Stimulated activated memory B cell treated with anti-CD40 and anti-IgM and Interleukin-4, amounts not matched to agents 10 μg/mL and 1 μg/mL and 100 μg/mL, for 72 hours (primary cell): Measurements from ENCODE around the gene TM4SF4.

Experiments used
- ATAC-seq: fragments of 150-1000 bp; cut with Tn5 transposase; 2 replicates; pipeline ENCODE4 v1.10.0; 2021
- H3K27ac Mint-ChIP-seq: one replicate; pipeline ENCODE4 v1.8.0; 2022; ENCODE audit warnings: mild to moderate bottlenecking, mixed read lengths
- H3K27me3 Mint-ChIP-seq: one replicate; pipeline ENCODE4 v1.8.0; 2022; ENCODE audit warnings: mixed read lengths
- H3K36me3 Mint-ChIP-seq: one replicate; pipeline ENCODE4 v1.8.0; 2022; ENCODE audit warnings: mixed read lengths
- H3K4me1 Mint-ChIP-seq: one replicate; pipeline ENCODE4 v1.8.0; 2022; ENCODE audit warnings: mixed read lengths
- H3K4me3 Mint-ChIP-seq: one replicate; pipeline ENCODE4 v1.8.0; 2022; ENCODE audit warnings: mild to moderate bottlenecking, moderate library complexity, mixed read lengths
- H3K9me3 Mint-ChIP-seq: one replicate; pipeline ENCODE4 v1.8.0; 2022; ENCODE audit warnings: mixed read lengths

The TM4SF4 gene

DNA sequence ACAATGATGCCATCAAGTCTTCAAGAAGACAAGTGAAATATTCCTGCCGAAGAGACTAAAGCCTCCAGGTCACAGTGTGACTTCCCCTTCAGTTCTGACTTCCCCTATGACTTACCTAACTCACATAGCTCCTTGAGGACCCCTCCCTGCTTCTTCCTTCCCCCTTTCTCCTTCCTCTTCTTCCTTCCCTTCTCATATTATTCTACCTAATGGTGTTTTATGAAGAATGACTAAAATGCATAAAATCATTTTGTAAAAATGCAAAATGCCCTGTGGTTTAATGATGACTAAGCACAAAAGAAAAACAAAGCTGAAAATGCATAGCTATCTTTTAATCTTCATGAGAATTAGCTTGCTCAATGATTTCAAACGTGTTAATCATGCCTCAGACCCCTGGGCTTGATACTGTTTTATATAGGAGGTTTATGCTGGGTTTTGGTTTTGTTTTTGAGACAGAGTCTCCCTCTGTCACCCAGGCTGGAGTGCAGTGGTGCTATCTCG is 26.1 kb upstream of the TM4SF4 start:
- no peaks in the 10 kb centered on the region for H3K36me3 Mint-ChIP-seq
- H3K4me1 Mint-ChIP-seq: peaks cover 12% of the 10 kb centered on the region
- H3K4me3 Mint-ChIP-seq: no peak overlapping the region
- no peak overlapping the region for H3K27ac Mint-ChIP-seq
- peaks cover 16% of the 10 kb centered on the region for H3K9me3 Mint-ChIP-seq
- peak; percentile 50 for ATAC-seq
- no peaks in the 10 kb centered on the region for H3K27me3 Mint-ChIP-seq

GRCh38 chr3:149449182-149449581 is 25.3 kb upstream of the TM4SF4 start:
- peaks cover 16% of the 10 kb centered on the region for H3K9me3 Mint-ChIP-seq
- no peak for ATAC-seq
- H3K36me3 Mint-ChIP-seq: no peaks in the 10 kb centered on the region
- H3K4me3 Mint-ChIP-seq: no peak overlapping the region
- H3K27ac Mint-ChIP-seq: no peak overlapping the region
- H3K4me1 Mint-ChIP-seq: peaks cover 12% of the 10 kb centered on the region
- no peaks in the 10 kb centered on the region for H3K27me3 Mint-ChIP-seq

- Mint-ChIP-seq H3K27me3 (no peaks in the 10 kb centered on the region), H3K4me3 (no peak overlapping the region), H3K27ac (no peak overlapping the region), H3K9me3 (peaks cover 16% of the 10 kb centered on the region), H3K36me3 (no peaks in the 10 kb centered on the region), H3K4me1 (peaks cover 12% of the 10 kb centered on the region)
- no peak for ATAC-seq
Observed at GRCh38 chr3:149449799-149450198, 24.7 kb upstream of the TM4SF4 start.

DNA sequence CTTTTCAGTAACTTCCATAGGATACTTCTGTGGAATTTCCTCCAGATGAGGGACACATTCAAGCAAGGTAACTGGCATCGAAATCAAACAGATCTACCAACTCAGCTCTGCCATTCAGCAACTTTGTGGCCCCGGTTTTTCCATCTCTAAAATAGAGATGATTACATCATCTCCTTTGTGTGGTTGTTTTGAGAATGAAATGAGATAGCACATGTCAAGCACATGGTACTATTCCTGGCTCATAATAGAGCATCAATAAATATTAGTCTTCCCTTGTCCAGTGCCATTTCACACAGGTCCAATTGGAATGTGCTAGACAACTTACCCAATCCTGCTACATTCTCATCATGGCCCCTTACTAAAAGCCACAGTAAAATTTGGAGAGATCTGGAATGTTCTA is 24.2 kb upstream of the TM4SF4 start:
- H3K9me3 Mint-ChIP-seq: peaks cover 16% of the 10 kb centered on the region
- no peaks in the 10 kb centered on the region for H3K36me3 Mint-ChIP-seq
- no peak overlapping the region for H3K27ac Mint-ChIP-seq
- peaks cover 12% of the 10 kb centered on the region for H3K4me1 Mint-ChIP-seq
- no peak overlapping the region for H3K4me3 Mint-ChIP-seq
- no peaks in the 10 kb centered on the region for H3K27me3 Mint-ChIP-seq
- ATAC-seq: no peak

- no peak for ATAC-seq
- H3K4me3 Mint-ChIP-seq: no peak overlapping the region
- H3K9me3 Mint-ChIP-seq: peaks cover 16% of the 10 kb centered on the region
- H3K27ac Mint-ChIP-seq: no peak overlapping the region
- peaks cover 8% of the 10 kb centered on the region for H3K27me3 Mint-ChIP-seq
- H3K4me1 Mint-ChIP-seq: peaks cover 12% of the 10 kb centered on the region
- no peaks in the 10 kb centered on the region for H3K36me3 Mint-ChIP-seq
Observed at GRCh38 chr3:149452036-149452435, 22.5 kb upstream of the TM4SF4 start.

DNA sequence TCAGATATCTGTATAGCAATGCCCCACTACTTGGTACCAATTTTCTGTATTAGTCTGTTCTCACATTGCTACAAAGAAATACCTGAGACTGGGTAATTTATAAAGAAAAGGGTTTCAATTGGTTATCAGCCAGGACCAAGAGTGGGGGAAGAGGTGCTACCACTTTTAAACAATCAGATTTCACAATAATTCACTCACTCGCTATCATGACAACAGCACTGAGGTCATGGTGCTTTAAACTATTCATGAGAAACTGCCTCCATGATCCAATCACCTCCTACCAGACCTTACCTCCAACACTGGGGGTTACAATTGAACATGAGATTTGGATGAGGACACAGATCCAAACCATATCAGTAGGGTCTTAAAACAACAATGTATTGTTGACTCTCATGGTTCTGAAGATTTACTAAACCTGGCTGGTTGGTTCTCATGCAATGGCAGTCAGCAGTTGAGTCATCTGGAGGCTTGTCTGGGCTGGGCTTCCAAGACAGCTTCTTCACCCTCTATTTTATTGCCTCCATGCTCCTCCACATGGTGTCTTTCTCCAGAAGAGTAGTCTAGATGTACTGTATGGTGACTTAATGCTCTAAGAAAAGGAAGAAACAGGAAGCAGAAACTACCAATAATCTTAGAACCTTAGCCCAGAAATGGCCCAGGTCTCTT is 21.2 kb upstream of the TM4SF4 start:
- Mint-ChIP-seq H3K4me1 (peaks cover 4% of the 10 kb centered on the region), H3K9me3 (peaks cover 16% of the 10 kb centered on the region), H3K4me3 (no peak overlapping the region), H3K27me3 (peaks cover 8% of the 10 kb centered on the region), H3K27ac (no peak overlapping the region), H3K36me3 (no peaks in the 10 kb centered on the region)
- no peak for ATAC-seq

- Mint-ChIP-seq H3K4me1 (no peaks in the 10 kb centered on the region), H3K27me3 (peaks cover 8% of the 10 kb centered on the region), H3K4me3 (no peak overlapping the region), H3K27ac (no peak overlapping the region), H3K9me3 (peaks cover 16% of the 10 kb centered on the region), H3K36me3 (no peaks in the 10 kb centered on the region)
- ATAC-seq: no peak
Observed at GRCh38 chr3:149454746-149455145, 19.8 kb upstream of the TM4SF4 start.

GRCh38 chr3:149455366-149455765 is 19.1 kb upstream of the TM4SF4 start:
- ATAC-seq: no peak
- H3K4me3 Mint-ChIP-seq: no peak overlapping the region
- H3K27me3 Mint-ChIP-seq: peaks cover 8% of the 10 kb centered on the region
- H3K27ac Mint-ChIP-seq: no peak overlapping the region
- H3K36me3 Mint-ChIP-seq: no peaks in the 10 kb centered on the region
- H3K4me1 Mint-ChIP-seq: no peaks in the 10 kb centered on the region
- H3K9me3 Mint-ChIP-seq: peaks cover 16% of the 10 kb centered on the region

GRCh38 chr3:149455989-149456388 is 18.5 kb upstream of the TM4SF4 start:
- H3K36me3 Mint-ChIP-seq: no peaks in the 10 kb centered on the region
- H3K9me3 Mint-ChIP-seq: peaks cover 15% of the 10 kb centered on the region
- H3K27ac Mint-ChIP-seq: no peak overlapping the region
- H3K4me3 Mint-ChIP-seq: no peak overlapping the region
- H3K27me3 Mint-ChIP-seq: peaks cover 8% of the 10 kb centered on the region
- no peak for ATAC-seq
- no peaks in the 10 kb centered on the region for H3K4me1 Mint-ChIP-seq

DNA sequence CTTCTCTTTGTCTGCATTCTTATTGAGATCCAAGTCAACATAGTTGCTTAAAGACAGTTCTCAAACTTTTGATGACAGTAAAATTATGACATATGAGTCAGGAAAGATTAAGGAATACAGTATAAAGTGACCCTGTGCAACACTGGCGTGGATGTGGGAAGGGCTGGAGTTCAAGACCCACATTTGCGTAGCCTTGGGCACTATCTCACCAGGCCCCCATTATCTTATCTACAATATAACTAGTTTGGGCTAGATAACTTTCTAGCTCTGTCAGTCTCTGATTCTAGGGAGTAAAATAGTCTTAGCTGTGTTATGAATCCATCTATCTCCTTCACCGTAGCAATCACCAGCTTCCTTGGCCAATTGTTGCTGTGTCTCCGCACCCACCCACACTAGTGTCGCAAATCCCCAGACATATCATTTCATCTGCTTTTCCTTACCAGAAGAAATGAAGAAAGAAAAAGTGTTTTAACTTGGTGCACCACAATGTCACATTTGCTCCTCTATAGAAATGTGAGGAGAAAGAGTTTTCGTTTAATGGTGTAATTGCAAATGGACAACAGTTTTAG is 14.9 kb upstream of the TM4SF4 start:
- Mint-ChIP-seq H3K4me1 (no peaks in the 10 kb centered on the region), H3K27ac (no peak overlapping the region), H3K4me3 (no peak overlapping the region), H3K9me3 (no peaks in the 10 kb centered on the region), H3K36me3 (no peaks in the 10 kb centered on the region), H3K27me3 (peaks cover 8% of the 10 kb centered on the region)
- ATAC-seq: no peak

DNA sequence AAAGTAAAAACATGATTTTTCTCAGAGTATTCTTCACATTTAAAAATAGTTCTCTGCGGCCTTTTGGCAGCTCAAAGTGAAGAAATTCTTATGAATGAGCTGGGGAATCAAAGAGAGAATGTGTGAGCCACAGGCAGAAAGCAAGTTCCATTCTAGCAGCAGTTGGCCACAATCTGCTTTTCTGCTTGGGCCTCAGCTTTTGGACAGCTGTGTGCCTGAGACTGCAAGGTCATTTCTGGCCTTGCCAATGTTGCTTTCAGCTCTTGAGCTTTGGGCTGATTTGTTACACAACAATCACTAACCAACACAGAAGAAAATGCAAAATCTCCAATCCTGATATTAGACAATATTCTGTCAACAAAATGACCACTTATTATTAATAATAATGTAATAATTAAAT is 14.4 kb upstream of the TM4SF4 start:
- H3K36me3 Mint-ChIP-seq: no peaks in the 10 kb centered on the region
- no peak overlapping the region for H3K27ac Mint-ChIP-seq
- no peak for ATAC-seq
- H3K4me3 Mint-ChIP-seq: no peak overlapping the region
- peaks cover 8% of the 10 kb centered on the region for H3K27me3 Mint-ChIP-seq
- no peaks in the 10 kb centered on the region for H3K4me1 Mint-ChIP-seq
- H3K9me3 Mint-ChIP-seq: no peaks in the 10 kb centered on the region

DNA sequence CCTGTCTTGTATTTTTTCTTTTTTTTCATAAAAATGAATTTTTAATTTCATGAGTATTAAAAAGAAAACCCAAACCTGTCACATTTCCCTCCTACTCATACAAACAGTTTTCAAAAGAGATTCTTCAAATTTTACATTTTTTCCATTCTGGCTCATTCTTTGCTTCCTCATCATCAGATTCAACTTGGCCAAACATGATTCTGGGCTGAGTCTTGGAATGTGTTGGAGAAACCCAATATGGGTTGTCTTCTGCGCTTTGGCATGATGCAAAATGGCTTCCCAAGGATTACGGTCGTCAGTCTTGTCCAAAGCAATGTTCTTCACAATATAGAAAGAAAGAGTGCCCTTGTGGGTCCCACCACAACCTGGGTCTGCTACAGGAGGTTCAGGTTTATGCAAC is 12.4 kb upstream of the TM4SF4 start:
- ATAC-seq: no peak
- Mint-ChIP-seq H3K36me3 (no peaks in the 10 kb centered on the region), H3K4me1 (no peaks in the 10 kb centered on the region), H3K9me3 (no peaks in the 10 kb centered on the region), H3K27ac (no peak overlapping the region), H3K27me3 (no peaks in the 10 kb centered on the region), H3K4me3 (no peak overlapping the region)

DNA sequence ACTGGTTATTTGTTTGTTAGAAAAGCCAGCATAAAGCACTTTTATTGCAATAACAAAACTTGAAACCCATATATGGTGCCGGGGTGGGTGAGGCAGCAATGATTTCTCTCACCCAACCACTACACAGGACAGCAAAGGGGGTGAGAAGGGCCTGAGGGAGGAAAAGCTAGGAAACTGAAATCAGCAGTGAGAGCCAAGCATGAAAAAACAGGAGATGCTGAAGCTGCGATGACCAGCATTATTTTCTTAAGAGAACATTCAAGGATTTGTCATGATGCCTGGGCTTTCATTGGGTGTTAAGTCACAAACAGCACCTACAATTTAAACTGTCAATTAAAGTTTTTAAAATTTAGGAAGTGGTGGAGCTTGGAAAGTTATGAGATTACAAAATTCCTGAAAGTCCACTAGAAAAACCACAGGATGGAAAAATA is 11.9 kb upstream of the TM4SF4 start:
- ATAC-seq: no peak
- H3K27me3 Mint-ChIP-seq: no peaks in the 10 kb centered on the region
- H3K4me3 Mint-ChIP-seq: no peak overlapping the region
- H3K27ac Mint-ChIP-seq: no peak overlapping the region
- H3K4me1 Mint-ChIP-seq: no peaks in the 10 kb centered on the region
- no peaks in the 10 kb centered on the region for H3K36me3 Mint-ChIP-seq
- no peaks in the 10 kb centered on the region for H3K9me3 Mint-ChIP-seq

DNA sequence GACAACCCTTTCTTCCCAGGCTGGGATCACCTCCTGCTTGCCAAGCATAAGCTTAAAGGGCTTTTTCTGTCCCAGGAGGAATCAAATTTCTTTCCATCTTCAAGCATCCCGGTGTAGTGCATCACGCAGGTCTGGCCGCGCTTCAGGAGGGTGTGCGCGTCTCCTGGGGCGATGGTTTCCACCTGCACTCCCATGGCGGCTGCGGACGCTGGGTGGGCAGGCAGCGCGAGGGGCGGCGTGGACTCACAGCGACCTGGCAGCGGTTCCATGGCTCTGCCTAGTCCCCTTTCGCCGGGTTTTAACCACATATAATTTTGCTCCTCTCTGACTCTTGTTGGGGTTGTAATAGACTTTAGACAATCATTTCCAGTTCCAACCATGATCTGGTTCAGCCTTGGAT is 10.6 kb upstream of the TM4SF4 start:
- no peaks in the 10 kb centered on the region for H3K9me3 Mint-ChIP-seq
- H3K4me1 Mint-ChIP-seq: no peaks in the 10 kb centered on the region
- no peak overlapping the region for H3K27ac Mint-ChIP-seq
- no peaks in the 10 kb centered on the region for H3K36me3 Mint-ChIP-seq
- no peak for ATAC-seq
- no peak overlapping the region for H3K4me3 Mint-ChIP-seq
- H3K27me3 Mint-ChIP-seq: no peaks in the 10 kb centered on the region

DNA sequence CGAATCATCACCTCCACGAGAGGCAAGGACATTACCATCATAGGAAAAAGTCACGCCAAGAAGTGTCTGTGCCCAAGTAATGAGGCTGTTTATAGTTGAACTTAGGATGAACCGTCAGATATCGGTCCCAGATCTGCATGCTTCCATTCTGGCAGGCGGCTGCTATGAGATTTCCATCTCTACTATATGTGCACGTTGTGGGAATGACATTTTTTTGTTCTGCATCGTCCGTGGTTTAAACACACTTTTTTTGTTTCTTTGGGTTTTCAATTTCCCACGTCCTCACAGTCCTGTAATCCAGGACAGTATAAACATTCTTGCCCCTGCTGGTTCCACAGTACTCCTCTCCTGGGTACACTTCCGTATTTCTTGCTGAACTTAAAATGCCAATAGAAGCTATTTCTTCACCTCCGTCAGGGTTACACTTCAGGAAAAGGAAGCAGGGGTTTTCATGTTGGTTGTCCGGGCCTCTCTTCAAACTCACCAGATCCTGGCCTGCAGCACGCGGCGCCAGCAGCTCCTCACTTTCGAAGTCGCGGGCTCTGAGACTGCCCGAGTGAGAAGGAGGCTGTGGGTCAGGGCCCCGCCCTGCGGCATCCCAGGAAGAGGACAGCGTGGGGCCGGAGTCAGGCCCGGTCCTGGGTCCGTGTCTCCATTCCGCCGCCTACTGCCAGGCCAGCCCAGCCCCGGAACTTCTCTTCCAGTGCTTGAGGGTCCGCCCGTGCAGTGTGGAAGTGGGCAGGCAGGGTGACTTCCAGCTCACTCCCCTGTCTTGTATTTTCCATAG is 9.8 kb upstream of the TM4SF4 start:
- no peak overlapping the region for H3K27ac Mint-ChIP-seq
- H3K4me1 Mint-ChIP-seq: no peaks in the 10 kb centered on the region
- H3K9me3 Mint-ChIP-seq: no peaks in the 10 kb centered on the region
- H3K36me3 Mint-ChIP-seq: no peaks in the 10 kb centered on the region
- no peaks in the 10 kb centered on the region for H3K27me3 Mint-ChIP-seq
- ATAC-seq: peak; percentile 5
- H3K4me3 Mint-ChIP-seq: no peak overlapping the region
